Liver (tissue), 10 donors: ENCODE results near the gene PNLIPRP3. TPM values are rescaled to one million over a fixed set of nuclear protein-coding genes. Genes with fewer than 3 reads are reported as not detected.

Source experiments
- DNase-seq: peaks from one replicate; pipeline ENCODE4 v3.0.0-alpha.2; 2017; ENCODE audit warnings: low spot score
- H3K27ac ChIP-seq, 2 donors: one replicate each; pipeline ENCODE4 v1.7.0; 2013; ENCODE audit warnings: inconsistent platforms in 2 of 2, low read length in 2 of 2, control low read depth in 1 of 2, low read depth in 1 of 2, mild to moderate bottlenecking in 1 of 2
- H3K27me3 ChIP-seq, 4 donors: one replicate each; pipeline versions ENCODE4 v1.6.1 to v1.7.0; 2013; ENCODE audit warnings: low read length in 3 of 4, inconsistent platforms in 1 of 4, mild to moderate bottlenecking in 1 of 4, moderate library complexity in 1 of 4; ENCODE audit not compliant: control insufficient read depth in 4 of 4, insufficient read depth in 4 of 4
- H3K36me3 ChIP-seq, 4 donors: one replicate each; pipeline versions ENCODE4 v1.6.1 to v1.7.0; 2013; ENCODE audit warnings: low read length in 3 of 4, mild to moderate bottlenecking in 3 of 4, low read depth in 1 of 4, moderate library complexity in 1 of 4; ENCODE audit not compliant: control insufficient read depth in 4 of 4, insufficient read depth in 3 of 4
- H3K4me1 ChIP-seq, 4 donors: one replicate each; pipeline versions ENCODE4 v1.6.1 to v1.7.0; 2013; ENCODE audit warnings: low read length in 3 of 4, mild to moderate bottlenecking in 3 of 4, moderate library complexity in 1 of 4; ENCODE audit not compliant: control insufficient read depth in 4 of 4, insufficient read depth in 4 of 4
- H3K4me3 ChIP-seq, 3 donors: one replicate each; pipeline versions ENCODE4 v1.6.1 to v1.7.0; 2013; ENCODE audit warnings: low read length in 3 of 3, control low read depth in 1 of 3, low read depth in 1 of 3, mild to moderate bottlenecking in 1 of 3
- H3K9ac ChIP-seq, 2 donors: one replicate each; pipeline ENCODE4 v1.7.0; 2013; ENCODE audit warnings: low read length in 2 of 2, mild to moderate bottlenecking in 2 of 2, moderate library complexity in 2 of 2, control low read depth in 1 of 2, low read depth in 1 of 2
- H3K9me3 ChIP-seq, 4 donors: one replicate each; pipeline versions ENCODE4 v1.6.1 to v1.7.0; 2013; ENCODE audit warnings: low read length in 3 of 4; ENCODE audit not compliant: control insufficient read depth in 4 of 4
- FOXA1 ChIP-seq: IDR thresholded peaks from 2 replicates; pipeline ENCODE4 v1.6.1; 2016; ENCODE audit warnings: antibody characterized with exemption
- FOXA2 ChIP-seq: IDR thresholded peaks from 2 replicates; pipeline ENCODE4 v1.6.1; 2016; ENCODE audit warnings: antibody characterized with exemption
- GABPA ChIP-seq, 2 donors: IDR thresholded peaks in 1 of 2; conservative IDR thresholded peaks in 1 of 2; 2 replicates each; pipeline ENCODE4 v1.6.1; 2016; ENCODE audit warnings: antibody characterized with exemption in 2 of 2, mild to moderate bottlenecking in 1 of 2, moderate library complexity in 1 of 2
- HNF4A ChIP-seq, 2 donors: conservative IDR thresholded peaks; 2 replicates each; pipeline ENCODE4 v1.6.1; 2016; ENCODE audit warnings: antibody characterized with exemption in 2 of 2, mild to moderate bottlenecking in 2 of 2
- HNF4G ChIP-seq: IDR thresholded peaks from 2 replicates; pipeline ENCODE4 v1.6.1; 2016; ENCODE audit warnings: antibody characterized with exemption
- JUND ChIP-seq, 2 donors: IDR thresholded peaks; 2 replicates each; pipeline ENCODE4 v1.6.1; 2016; ENCODE audit warnings: antibody characterized with exemption in 2 of 2
- NR2F2 ChIP-seq: IDR thresholded peaks from 2 replicates; pipeline ENCODE4 v1.6.1; 2016; ENCODE audit warnings: antibody characterized with exemption
- RAD21 ChIP-seq, 2 donors: IDR thresholded peaks; 2 replicates each; pipeline ENCODE4 v1.6.1; 2016; ENCODE audit warnings: antibody characterized with exemption in 2 of 2, mild to moderate bottlenecking in 2 of 2
- YY1 ChIP-seq: IDR thresholded peaks from 2 replicates; pipeline ENCODE4 v1.6.1; 2016; ENCODE audit warnings: antibody characterized with exemption, mild to moderate bottlenecking
- ZBTB33 ChIP-seq: IDR thresholded peaks from 2 replicates; pipeline ENCODE4 v1.6.1; 2016; ENCODE audit warnings: antibody characterized with exemption
- WGBS: extraction: QIAGEN DNeasy Blood & Tissue Kit; methylation state at CpG from one replicate; pipeline ENCODE4 v1.1.7; 2013; 5-methylcytosine and 5-hydroxymethylcytosine counted together
- polyA plus RNA-seq, 2 donors: library from polyadenylated mRNA; stranded (reverse) in 1 of 2; unstranded in 1 of 2; fragments of 200-250 nt in 1 of 2; fragments of >200 nt in 1 of 2; fragmentation: Nextera tagmentation in 1 of 2; extraction: Ambion mirVana in 1 of 2; gene quantifications; one replicate each; pipeline versions ENCODE4 v1.2.1 to v1.2.3, GENCODE V29; 2013 to 2015
- small RNA-seq: library from RNA; depleted of rRNA; stranded (forward); fragments of <200 nt; gene quantifications from one replicate; pipeline ENCODE3, GENCODE V24; 2014
- total RNA-seq, 2 donors: library from RNA; depleted of rRNA; stranded (reverse); fragments of >200 nt; gene quantifications; one replicate each; pipeline ENCODE4 v1.2.3, GENCODE V29; 2014
- TF ChIP-seq, protein P1 (sequence below): IDR thresholded peaks from 2 replicates; pipeline ENCODE4 v1.6.1; 2016; ENCODE audit warnings: antibody characterized with exemption, mild to moderate bottlenecking
- TF ChIP-seq, protein P2 (sequence below): IDR thresholded peaks from 2 replicates; pipeline ENCODE4 v1.6.1; 2016; ENCODE audit warnings: antibody characterized with exemption
- TF ChIP-seq, protein P3 (sequence below): fragments of 150-350 bp; IDR thresholded peaks from 2 replicates; pipeline ENCODE4 v1.5.1; 2017; ENCODE audit warnings: improper control_type of control experiment, low read depth, low read length; ENCODE audit not compliant: missing input control
- TF ChIP-seq, protein P4 (sequence below): IDR thresholded peaks from 2 replicates; pipeline ENCODE4 v1.6.1; 2016; ENCODE audit warnings: antibody characterized with exemption
- donor health status: healthy.
- donor health status: healthy.
- donor health status: healthy.
- donor health status: healthy.
- donor health status: healthy.

Gene PNLIPRP3
- total and polyA plus RNA-seq, 4 donors: not detected

GRCh38 chr10:116524736-116525135 is 97.1 kb downstream of the PNLIPRP3 start (continued):
- TF ChIP-seq NR2F2 (no peak), YY1 (no peak)
- TF ChIP-seq, protein P1, sequence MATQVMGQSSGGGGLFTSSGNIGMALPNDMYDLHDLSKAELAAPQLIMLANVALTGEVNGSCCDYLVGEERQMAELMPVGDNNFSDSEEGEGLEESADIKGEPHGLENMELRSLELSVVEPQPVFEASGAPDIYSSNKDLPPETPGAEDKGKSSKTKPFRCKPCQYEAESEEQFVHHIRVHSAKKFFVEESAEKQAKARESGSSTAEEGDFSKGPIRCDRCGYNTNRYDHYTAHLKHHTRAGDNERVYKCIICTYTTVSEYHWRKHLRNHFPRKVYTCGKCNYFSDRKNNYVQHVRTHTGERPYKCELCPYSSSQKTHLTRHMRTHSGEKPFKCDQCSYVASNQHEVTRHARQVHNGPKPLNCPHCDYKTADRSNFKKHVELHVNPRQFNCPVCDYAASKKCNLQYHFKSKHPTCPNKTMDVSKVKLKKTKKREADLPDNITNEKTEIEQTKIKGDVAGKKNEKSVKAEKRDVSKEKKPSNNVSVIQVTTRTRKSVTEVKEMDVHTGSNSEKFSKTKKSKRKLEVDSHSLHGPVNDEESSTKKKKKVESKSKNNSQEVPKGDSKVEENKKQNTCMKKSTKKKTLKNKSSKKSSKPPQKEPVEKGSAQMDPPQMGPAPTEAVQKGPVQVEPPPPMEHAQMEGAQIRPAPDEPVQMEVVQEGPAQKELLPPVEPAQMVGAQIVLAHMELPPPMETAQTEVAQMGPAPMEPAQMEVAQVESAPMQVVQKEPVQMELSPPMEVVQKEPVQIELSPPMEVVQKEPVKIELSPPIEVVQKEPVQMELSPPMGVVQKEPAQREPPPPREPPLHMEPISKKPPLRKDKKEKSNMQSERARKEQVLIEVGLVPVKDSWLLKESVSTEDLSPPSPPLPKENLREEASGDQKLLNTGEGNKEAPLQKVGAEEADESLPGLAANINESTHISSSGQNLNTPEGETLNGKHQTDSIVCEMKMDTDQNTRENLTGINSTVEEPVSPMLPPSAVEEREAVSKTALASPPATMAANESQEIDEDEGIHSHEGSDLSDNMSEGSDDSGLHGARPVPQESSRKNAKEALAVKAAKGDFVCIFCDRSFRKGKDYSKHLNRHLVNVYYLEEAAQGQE: no peak
- TF ChIP-seq, protein P2, sequence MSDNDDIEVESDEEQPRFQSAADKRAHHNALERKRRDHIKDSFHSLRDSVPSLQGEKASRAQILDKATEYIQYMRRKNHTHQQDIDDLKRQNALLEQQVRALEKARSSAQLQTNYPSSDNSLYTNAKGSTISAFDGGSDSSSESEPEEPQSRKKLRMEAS: no peak

DNA sequence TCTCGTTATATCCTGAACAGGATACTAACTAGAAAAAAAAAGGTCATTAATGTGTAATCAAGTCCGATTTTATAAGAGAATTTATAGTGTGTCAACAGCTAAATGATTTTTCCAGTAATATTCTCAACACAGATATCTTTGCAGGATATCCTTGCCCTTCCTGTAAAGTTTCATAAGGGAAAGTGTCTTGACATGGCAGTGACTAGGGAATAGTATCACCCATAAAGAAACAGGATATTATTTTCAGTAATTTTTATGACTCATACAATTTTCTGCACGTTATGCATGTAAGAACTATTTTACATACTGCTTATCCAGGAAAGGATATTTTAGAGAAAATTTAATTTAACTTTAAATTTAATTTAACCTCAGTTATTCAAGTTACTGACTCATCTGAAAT is 98.6 kb downstream of the PNLIPRP3 start:
- Histone ChIP-seq H3K27ac (no peak overlapping the region), H3K9ac (no peak overlapping the region), H3K4me3 (no peak overlapping the region), H3K36me3 (no peaks in the 10 kb centered on the region), H3K4me1 (no peaks in the 10 kb centered on the region), H3K9me3 (no peaks in the 10 kb centered on the region), H3K27me3 (peaks cover 0 to 7% (median 3%) of the 10 kb centered on the region in 4 donors)
- WGBS: 53% methylated on average over 3 of the region's 3 CpGs
- DNase-seq: no peak
- TF ChIP-seq, protein P1: no peak
- TF ChIP-seq RAD21 (IDR thresholded peaks at IDR 0.05) (no peak), GABPA (IDR thresholded peaks at IDR 0.05 in 1 of 2, conservative IDR thresholded peaks at IDR 0.05 in 1 of 2) (no peak), FOXA1 (no peak), FOXA2 (no peak), HNF4G (no peak), YY1 (no peak), HNF4A (conservative IDR thresholded peaks at IDR 0.05) (no peak), ZBTB33 (no peak), NR2F2 (no peak), JUND (IDR thresholded peaks at IDR 0.05) (no peak)
- TF ChIP-seq, protein P3, sequence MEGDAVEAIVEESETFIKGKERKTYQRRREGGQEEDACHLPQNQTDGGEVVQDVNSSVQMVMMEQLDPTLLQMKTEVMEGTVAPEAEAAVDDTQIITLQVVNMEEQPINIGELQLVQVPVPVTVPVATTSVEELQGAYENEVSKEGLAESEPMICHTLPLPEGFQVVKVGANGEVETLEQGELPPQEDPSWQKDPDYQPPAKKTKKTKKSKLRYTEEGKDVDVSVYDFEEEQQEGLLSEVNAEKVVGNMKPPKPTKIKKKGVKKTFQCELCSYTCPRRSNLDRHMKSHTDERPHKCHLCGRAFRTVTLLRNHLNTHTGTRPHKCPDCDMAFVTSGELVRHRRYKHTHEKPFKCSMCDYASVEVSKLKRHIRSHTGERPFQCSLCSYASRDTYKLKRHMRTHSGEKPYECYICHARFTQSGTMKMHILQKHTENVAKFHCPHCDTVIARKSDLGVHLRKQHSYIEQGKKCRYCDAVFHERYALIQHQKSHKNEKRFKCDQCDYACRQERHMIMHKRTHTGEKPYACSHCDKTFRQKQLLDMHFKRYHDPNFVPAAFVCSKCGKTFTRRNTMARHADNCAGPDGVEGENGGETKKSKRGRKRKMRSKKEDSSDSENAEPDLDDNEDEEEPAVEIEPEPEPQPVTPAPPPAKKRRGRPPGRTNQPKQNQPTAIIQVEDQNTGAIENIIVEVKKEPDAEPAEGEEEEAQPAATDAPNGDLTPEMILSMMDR: no peak
- TF ChIP-seq, protein P4, sequence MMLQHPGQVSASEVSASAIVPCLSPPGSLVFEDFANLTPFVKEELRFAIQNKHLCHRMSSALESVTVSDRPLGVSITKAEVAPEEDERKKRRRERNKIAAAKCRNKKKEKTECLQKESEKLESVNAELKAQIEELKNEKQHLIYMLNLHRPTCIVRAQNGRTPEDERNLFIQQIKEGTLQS: no peak

Small RNA genes lying within 50 kb of the gene (small RNA-seq; reads per million reads assigned to genes)
- gene SNRPGP6: not detected

Other genes with a start within 250 kb of the PNLIPRP3 start
- gene GFRA1, start 154.6 kb upstream of the PNLIPRP3 start, total RNA-seq: 10 to 100 TPM; 14.2 to 53.6 TPM
- 10 to 100 TPM; 15.1 to 20.5 TPM for gene GFRA1, start 154.6 kb upstream of the PNLIPRP3 start, polyA plus RNA-seq
- not detected for gene CCDC172, start 103.4 kb upstream of the PNLIPRP3 start, total RNA-seq
- not detected for gene CCDC172, start 103.4 kb upstream of the PNLIPRP3 start, polyA plus RNA-seq
- gene PNLIP, start 118.1 kb downstream of the PNLIPRP3 start, total RNA-seq: under 1 TPM in 1 of 2 donors, not detected in 1; 0.14 TPM
- not detected for gene PNLIP, start 118.1 kb downstream of the PNLIPRP3 start, polyA plus RNA-seq
- gene PNLIPRP1, start 163.1 kb downstream of the PNLIPRP3 start, total RNA-seq: not detected
- gene PNLIPRP1, start 163.1 kb downstream of the PNLIPRP3 start, polyA plus RNA-seq: not detected
- gene PNLIPRP2, start 193.1 kb downstream of the PNLIPRP3 start, total RNA-seq: not detected
- not detected for gene PNLIPRP2, start 193.1 kb downstream of the PNLIPRP3 start, polyA plus RNA-seq